OCI-LY1 (cell line): ENCODE measurements around the gene CNOT3.

Experiments used
- EZH2 ChIP-seq: fragments of 200-600 bp; sonication (generic), shearing (Covaris generic); IDR thresholded peaks from 2 replicates; pipeline ENCODE4 v1.8.0; 2017; ENCODE audit warnings: borderline replicate concordance, mixed run types, mild to moderate bottlenecking, antibody characterized with exemption, low read length, moderate library complexity, mixed read lengths
- TF ChIP-seq, protein P1 (sequence below): fragments of 200-600 bp; sonication (generic), shearing (Covaris generic); IDR thresholded peaks from 2 replicates; pipeline ENCODE4 v1.5.1; 2017; ENCODE audit warnings: mild to moderate bottlenecking, antibody characterized with exemption, low read length, moderate library complexity, mixed read lengths

- TF ChIP-seq, protein P1, sequence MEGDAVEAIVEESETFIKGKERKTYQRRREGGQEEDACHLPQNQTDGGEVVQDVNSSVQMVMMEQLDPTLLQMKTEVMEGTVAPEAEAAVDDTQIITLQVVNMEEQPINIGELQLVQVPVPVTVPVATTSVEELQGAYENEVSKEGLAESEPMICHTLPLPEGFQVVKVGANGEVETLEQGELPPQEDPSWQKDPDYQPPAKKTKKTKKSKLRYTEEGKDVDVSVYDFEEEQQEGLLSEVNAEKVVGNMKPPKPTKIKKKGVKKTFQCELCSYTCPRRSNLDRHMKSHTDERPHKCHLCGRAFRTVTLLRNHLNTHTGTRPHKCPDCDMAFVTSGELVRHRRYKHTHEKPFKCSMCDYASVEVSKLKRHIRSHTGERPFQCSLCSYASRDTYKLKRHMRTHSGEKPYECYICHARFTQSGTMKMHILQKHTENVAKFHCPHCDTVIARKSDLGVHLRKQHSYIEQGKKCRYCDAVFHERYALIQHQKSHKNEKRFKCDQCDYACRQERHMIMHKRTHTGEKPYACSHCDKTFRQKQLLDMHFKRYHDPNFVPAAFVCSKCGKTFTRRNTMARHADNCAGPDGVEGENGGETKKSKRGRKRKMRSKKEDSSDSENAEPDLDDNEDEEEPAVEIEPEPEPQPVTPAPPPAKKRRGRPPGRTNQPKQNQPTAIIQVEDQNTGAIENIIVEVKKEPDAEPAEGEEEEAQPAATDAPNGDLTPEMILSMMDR, result peak; percentile 52
- no peak for TF ChIP-seq EZH2
Measured at GRCh38 chr19:54189145-54189734, 51.7 kb downstream of the CNOT3 start, which contains the start of gene MBOAT7.
